H1 (cell line): Measurements from ENCODE around the gene WWC2. TPM values are rescaled to one million over a fixed set of nuclear protein-coding genes. Genes with fewer than 3 reads are reported as not detected.

ENCODE experiments used
- EGR1 ChIP-seq: IDR thresholded peaks from 2 replicates; pipeline ENCODE4 v1.6.1; 2011; ENCODE audit warnings: low read depth, low read length, borderline replicate concordance
- EP300 ChIP-seq, 2 experiments: IDR thresholded peaks; 1 replicate in 1 of 2; 2 replicates in 1 of 2; pipeline ENCODE4 v1.6.1; 2011 to 2012; ENCODE audit warnings: low read depth in 2 of 2, low read length in 2 of 2, mild to moderate bottlenecking in 2 of 2, borderline replicate concordance in 1 of 2, inconsistent platforms in 1 of 2, moderate library complexity in 1 of 2
- FOSL1 ChIP-seq: IDR thresholded peaks from 2 replicates; pipeline ENCODE4 v1.6.1; 2011; ENCODE audit warnings: mild to moderate bottlenecking, low read depth, low read length, moderate library complexity; ENCODE audit not compliant: insufficient read depth
- KDM1A ChIP-seq: fragments of 200-600, 300-600 bp; sonication (generic); IDR thresholded peaks from 2 replicates; pipeline ENCODE4 v1.7.1; 2016; ENCODE audit warnings: mild to moderate bottlenecking, low read length, borderline replicate concordance
- KDM5A ChIP-seq: fragments of 200-600 bp; IDR thresholded peaks from 2 replicates; pipeline ENCODE4 v1.7.1; 2012; ENCODE audit warnings: mild to moderate bottlenecking, low read length, inconsistent platforms, mixed read lengths
- NRF1 ChIP-seq: IDR thresholded peaks from 2 replicates; pipeline ENCODE4 v1.6.1; 2011; ENCODE audit warnings: mild to moderate bottlenecking, low read depth, low read length, improper control_type of control experiment
- SP2 ChIP-seq: IDR thresholded peaks from 2 replicates; pipeline ENCODE4 v1.6.1; 2012; ENCODE audit warnings: mild to moderate bottlenecking, low read length, inconsistent platforms
- SRF ChIP-seq: IDR thresholded peaks from 2 replicates; pipeline ENCODE4 v1.6.1; 2011; ENCODE audit warnings: mild to moderate bottlenecking, low read depth, low read length, moderate library complexity
- TAF7 ChIP-seq: optimal IDR thresholded peaks from 2 replicates; pipeline ENCODE3; 2011; ENCODE audit warnings: low read depth, mild to moderate bottlenecking, inconsistent platforms, low read length, moderate library complexity, borderline replicate concordance
- YY1 ChIP-seq: IDR thresholded peaks from 2 replicates; pipeline ENCODE4 v1.6.1; 2011; ENCODE audit warnings: low read depth, mild to moderate bottlenecking, low read length
- polyA plus RNA-seq, 7 experiments: library from polyadenylated mRNA; depleted of rRNA in 3 of 7; stranded (reverse) in 5 of 7; unstranded in 2 of 7; fragments of >200 nt in 5 of 7; fragments of 200-250 nt in 2 of 7; gene quantifications; 1 replicate in 5 of 7; 2 replicates in 1 of 7; 4 replicates in 1 of 7; pipeline versions ENCODE4 v1.2.1 to v1.2.3, GENCODE V29; 2011 to 2013; ENCODE audit warnings: missing spikeins in 2 of 7, mixed read lengths in 2 of 7
- total RNA-seq: library from RNA; stranded (reverse); fragmentation: NEBNext Ultra II Directional; extraction: Animal tissue kit (Norgen Biotek cat#: 25700); gene quantifications from 2 replicates; pipeline ENCODE4 v1.2.1, GENCODE V29; 2021
- TF ChIP-seq, protein P1 (sequence below): fragments of 300-600 bp; sonication (generic); IDR thresholded peaks from 2 replicates; pipeline ENCODE4 v1.7.1; 2012; ENCODE audit warnings: low read length, moderate library complexity, mild to moderate bottlenecking, inconsistent platforms; ENCODE audit not compliant: insufficient replicate concordance
- TF ChIP-seq, protein P2 (sequence below): IDR thresholded peaks from 2 replicates; pipeline ENCODE4 v1.6.1; 2012; ENCODE audit warnings: inconsistent platforms

WWC2 gene
- total and polyA plus RNA-seq, 2 of the 8 experiments (the other 6 are each of a cell fraction or from before 2014, with no cell fraction given): 17.6 to 135 TPM

DNA sequence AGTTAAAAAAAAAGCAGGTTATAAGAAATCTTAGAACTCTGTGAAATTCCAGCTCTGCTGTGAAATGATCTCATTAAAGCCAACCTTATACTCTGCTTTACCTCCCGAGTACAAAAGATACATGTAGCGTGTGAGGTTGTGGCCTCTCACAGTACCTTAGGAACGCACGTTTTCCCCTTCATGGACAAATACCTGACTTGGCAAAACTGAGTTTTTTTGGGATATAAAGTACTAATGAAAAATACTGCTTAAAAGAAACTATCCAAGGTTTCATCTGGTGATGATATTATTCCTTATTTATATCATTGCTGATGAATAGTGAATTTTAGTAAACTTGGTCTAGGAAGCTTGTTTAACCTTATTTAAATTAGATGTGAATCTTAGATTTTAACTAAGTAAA lies 48.9 kb downstream of the WWC2 start (continued):
- TF ChIP-seq, protein P1, sequence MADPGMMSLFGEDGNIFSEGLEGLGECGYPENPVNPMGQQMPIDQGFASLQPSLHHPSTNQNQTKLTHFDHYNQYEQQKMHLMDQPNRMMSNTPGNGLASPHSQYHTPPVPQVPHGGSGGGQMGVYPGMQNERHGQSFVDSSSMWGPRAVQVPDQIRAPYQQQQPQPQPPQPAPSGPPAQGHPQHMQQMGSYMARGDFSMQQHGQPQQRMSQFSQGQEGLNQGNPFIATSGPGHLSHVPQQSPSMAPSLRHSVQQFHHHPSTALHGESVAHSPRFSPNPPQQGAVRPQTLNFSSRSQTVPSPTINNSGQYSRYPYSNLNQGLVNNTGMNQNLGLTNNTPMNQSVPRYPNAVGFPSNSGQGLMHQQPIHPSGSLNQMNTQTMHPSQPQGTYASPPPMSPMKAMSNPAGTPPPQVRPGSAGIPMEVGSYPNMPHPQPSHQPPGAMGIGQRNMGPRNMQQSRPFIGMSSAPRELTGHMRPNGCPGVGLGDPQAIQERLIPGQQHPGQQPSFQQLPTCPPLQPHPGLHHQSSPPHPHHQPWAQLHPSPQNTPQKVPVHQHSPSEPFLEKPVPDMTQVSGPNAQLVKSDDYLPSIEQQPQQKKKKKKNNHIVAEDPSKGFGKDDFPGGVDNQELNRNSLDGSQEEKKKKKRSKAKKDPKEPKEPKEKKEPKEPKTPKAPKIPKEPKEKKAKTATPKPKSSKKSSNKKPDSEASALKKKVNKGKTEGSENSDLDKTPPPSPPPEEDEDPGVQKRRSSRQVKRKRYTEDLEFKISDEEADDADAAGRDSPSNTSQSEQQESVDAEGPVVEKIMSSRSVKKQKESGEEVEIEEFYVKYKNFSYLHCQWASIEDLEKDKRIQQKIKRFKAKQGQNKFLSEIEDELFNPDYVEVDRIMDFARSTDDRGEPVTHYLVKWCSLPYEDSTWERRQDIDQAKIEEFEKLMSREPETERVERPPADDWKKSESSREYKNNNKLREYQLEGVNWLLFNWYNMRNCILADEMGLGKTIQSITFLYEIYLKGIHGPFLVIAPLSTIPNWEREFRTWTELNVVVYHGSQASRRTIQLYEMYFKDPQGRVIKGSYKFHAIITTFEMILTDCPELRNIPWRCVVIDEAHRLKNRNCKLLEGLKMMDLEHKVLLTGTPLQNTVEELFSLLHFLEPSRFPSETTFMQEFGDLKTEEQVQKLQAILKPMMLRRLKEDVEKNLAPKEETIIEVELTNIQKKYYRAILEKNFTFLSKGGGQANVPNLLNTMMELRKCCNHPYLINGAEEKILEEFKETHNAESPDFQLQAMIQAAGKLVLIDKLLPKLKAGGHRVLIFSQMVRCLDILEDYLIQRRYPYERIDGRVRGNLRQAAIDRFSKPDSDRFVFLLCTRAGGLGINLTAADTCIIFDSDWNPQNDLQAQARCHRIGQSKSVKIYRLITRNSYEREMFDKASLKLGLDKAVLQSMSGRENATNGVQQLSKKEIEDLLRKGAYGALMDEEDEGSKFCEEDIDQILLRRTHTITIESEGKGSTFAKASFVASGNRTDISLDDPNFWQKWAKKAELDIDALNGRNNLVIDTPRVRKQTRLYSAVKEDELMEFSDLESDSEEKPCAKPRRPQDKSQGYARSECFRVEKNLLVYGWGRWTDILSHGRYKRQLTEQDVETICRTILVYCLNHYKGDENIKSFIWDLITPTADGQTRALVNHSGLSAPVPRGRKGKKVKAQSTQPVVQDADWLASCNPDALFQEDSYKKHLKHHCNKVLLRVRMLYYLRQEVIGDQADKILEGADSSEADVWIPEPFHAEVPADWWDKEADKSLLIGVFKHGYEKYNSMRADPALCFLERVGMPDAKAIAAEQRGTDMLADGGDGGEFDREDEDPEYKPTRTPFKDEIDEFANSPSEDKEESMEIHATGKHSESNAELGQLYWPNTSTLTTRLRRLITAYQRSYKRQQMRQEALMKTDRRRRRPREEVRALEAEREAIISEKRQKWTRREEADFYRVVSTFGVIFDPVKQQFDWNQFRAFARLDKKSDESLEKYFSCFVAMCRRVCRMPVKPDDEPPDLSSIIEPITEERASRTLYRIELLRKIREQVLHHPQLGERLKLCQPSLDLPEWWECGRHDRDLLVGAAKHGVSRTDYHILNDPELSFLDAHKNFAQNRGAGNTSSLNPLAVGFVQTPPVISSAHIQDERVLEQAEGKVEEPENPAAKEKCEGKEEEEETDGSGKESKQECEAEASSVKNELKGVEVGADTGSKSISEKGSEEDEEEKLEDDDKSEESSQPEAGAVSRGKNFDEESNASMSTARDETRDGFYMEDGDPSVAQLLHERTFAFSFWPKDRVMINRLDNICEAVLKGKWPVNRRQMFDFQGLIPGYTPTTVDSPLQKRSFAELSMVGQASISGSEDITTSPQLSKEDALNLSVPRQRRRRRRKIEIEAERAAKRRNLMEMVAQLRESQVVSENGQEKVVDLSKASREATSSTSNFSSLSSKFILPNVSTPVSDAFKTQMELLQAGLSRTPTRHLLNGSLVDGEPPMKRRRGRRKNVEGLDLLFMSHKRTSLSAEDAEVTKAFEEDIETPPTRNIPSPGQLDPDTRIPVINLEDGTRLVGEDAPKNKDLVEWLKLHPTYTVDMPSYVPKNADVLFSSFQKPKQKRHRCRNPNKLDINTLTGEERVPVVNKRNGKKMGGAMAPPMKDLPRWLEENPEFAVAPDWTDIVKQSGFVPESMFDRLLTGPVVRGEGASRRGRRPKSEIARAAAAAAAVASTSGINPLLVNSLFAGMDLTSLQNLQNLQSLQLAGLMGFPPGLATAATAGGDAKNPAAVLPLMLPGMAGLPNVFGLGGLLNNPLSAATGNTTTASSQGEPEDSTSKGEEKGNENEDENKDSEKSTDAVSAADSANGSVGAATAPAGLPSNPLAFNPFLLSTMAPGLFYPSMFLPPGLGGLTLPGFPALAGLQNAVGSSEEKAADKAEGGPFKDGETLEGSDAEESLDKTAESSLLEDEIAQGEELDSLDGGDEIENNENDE: no peak
- TF ChIP-seq FOSL1 (no peak), TAF7 (no peak), EGR1 (no peak), YY1 (no peak), SP2 (no peak), KDM1A (no peak), SRF (no peak), EP300 (IDR thresholded peaks at IDR 0.05; ENCODE audit: borderline replicate concordance in 1 of 2, low read depth in 2 of 2, low read length in 2 of 2) (no peak), KDM5A (no peak), NRF1 (no peak)
- TF ChIP-seq, protein P2, sequence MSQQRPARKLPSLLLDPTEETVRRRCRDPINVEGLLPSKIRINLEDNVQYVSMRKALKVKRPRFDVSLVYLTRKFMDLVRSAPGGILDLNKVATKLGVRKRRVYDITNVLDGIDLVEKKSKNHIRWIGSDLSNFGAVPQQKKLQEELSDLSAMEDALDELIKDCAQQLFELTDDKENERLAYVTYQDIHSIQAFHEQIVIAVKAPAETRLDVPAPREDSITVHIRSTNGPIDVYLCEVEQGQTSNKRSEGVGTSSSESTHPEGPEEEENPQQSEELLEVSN: no peak
